ENCODE data around the gene LCAT. TPM values are rescaled to one million over a fixed set of nuclear protein-coding genes. Genes with fewer than 3 reads are reported as not detected.
"Not testable (repeated sequence)": the region's sequence is repeated elsewhere in the genome, so short reads cannot be mapped to it uniquely, and the experiment has no call there.

LCAT gene
- polyA plus RNA-seq, 2 donors = 6.2 to 22.9 TPM

DNA sequence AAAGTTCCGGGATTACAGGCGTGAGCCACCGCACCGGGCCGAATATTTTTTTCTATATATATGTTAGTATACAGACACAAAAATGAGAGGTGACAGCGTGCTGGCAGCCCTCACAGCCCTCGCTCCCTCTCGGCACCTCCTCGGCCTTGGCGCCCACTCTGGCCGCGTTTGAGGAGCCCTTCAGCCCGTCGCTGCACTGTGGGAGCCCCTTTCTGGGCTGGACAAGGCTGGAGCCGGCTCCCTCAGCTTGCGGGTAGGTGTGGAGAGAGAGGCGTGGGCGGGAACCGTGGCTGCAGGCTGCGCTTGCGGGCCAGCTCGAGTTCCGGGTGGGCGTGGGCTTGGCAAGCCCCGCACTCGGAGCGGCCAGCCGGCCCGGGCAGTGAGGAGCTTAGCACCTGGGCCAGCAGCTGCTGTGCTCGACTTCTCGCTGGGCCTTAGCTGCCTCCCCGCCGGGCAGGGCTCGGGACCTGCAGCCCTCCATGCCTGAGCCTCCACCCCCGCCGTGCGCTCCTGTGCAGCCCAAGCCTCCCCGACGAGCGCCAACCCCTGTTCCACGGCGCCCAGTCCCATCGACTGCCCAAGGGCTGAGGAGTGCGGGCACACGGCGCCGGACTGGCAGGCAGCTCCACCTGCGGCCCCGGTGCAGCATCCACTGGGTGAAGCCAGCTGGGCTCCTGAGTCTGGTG is 38.2 kb upstream of the LCAT start:
- Histone ChIP-seq H3K4me3 (ENCODE audit: low read depth in 1 of 2, low read length in 2 of 2) (no peak overlapping the region), H3K27ac (ENCODE audit: low read depth in 2 of 2, low read length in 1 of 2) (no peak overlapping the region), H3K4me1 (ENCODE audit: control insufficient read depth in 2 of 2, insufficient read depth in 2 of 2, low read length in 1 of 2) (peaks cover 0 to 2% of the 10 kb centered on the region in 2 donors), H3K36me3 (ENCODE audit: control insufficient read depth in 2 of 2, insufficient read depth in 2 of 2, low read length in 1 of 2) (no peaks in the 10 kb centered on the region), H3K9me3 (ENCODE audit: control insufficient read depth in 2 of 2, insufficient read depth in 1 of 2, low read depth in 1 of 2, low read length in 1 of 2) (no peaks in the 10 kb centered on the region), H3K27me3 (ENCODE audit: control insufficient read depth in 1 of 2, insufficient read depth in 2 of 2, low read length in 2 of 2) (no peaks in the 10 kb centered on the region)
- whole genome bisulfite sequencing, 2 donors = 93 to 95% methylated on average over 49 of the region's 49 CpGs

DNA sequence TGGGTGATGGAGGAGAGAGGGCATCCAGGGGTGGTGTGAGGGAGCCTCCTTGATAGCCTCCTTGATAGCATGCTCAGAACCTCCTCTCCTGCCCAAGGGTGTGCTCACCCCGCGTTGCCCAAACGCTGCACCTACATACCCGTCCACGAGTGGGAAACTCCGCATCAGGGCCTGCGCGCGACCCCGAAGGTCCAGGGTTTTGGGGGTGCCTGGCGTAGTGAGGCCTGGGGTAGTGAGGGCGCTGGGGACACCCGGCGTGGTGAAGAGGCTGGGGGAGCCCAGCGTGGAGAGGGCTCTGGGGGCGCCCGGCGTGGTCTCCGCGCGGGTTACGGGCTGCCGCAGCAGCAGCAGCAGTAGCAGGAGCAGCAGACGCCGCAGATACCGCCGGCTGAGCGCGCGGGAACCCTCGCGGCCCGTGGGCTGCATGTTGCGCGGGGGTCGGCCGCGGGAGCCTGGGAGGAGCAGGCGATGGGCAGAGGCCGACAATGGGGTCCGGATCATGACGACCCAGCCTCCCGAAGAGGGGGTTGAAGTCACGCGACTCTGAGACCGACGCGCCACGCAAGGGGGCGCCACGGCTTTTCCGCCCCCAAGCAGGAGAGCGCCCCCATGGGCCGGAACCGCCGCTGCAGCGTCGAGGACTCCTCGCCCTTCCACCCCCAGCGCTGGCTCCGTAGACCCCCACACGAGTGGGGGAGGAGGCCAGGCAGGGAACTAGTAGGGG is 36.2 kb upstream of the LCAT start, which contains the start of gene DPEP3:
TSS of gene DPEP3 (minus strand) at position 545 of the 724 bp plus-strand sequence. CDS start at position 426, 119 bp downstream.
- WGBS, 2 donors = 64 to 67% methylated on average over 61 to 62 of the region's 62 CpGs

DNA sequence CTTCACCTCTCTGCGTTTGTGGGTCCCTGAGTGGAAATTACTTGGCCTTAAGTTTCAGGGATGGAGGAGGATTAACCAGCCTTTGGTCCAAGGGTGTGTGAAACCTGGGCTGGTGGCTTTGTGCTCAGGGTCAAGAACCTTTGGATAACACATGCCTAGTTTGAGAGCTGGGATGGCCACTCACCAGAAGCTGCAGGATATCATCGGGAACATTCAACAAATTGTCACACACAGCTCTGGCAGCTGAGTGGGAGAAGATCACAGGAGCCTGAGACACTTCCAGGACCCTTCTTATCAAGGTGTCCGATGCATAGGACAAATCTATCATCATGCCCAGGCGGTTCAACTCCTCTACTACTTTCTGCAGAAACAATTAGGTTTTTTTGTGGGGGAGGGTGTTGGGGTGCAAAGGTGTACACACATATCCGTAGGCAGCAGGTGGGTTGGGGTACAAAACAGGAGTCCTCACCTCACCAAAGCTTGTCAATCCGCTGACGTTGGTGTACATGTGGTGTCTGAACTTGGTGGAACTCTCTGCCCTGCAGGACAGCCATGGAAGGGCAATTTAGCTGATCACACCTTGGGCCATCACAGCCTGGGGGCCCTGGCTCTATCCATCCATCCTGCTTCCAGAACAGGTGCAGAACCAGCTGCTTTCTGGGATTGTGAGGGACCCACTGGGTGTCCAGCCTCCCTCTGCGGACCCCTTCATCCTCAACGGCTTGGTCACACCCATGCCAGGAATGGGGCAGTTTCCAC is 33.7 kb upstream of the LCAT start:
- Histone ChIP-seq H3K4me3 (ENCODE audit: low read depth in 1 of 2, low read length in 2 of 2) (no peak overlapping the region), H3K4me1 (ENCODE audit: control insufficient read depth in 2 of 2, insufficient read depth in 2 of 2, low read length in 1 of 2) (no peaks in the 10 kb centered on the region), H3K36me3 (ENCODE audit: control insufficient read depth in 2 of 2, insufficient read depth in 2 of 2, low read length in 1 of 2) (no peaks in the 10 kb centered on the region), H3K27me3 (ENCODE audit: control insufficient read depth in 1 of 2, insufficient read depth in 2 of 2, low read length in 2 of 2) (no peaks in the 10 kb centered on the region), H3K27ac (ENCODE audit: low read depth in 2 of 2, low read length in 1 of 2) (no peak overlapping the region), H3K9me3 (ENCODE audit: control insufficient read depth in 2 of 2, insufficient read depth in 1 of 2, low read depth in 1 of 2, low read length in 1 of 2) (no peaks in the 10 kb centered on the region)
- WGBS, 2 donors = 78 to 85% methylated on average over 9 of the region's 9 CpGs

More for the DNA sequence above, 36.2 kb upstream of the LCAT start, which contains the start of gene DPEP3:
- no peaks in the 10 kb centered on the region for H3K27me3 ChIP-seq (ENCODE audit: control insufficient read depth in 1 of 2, insufficient read depth in 2 of 2, low read length in 2 of 2)
- no peak within 1 kb of the TSS for H3K4me3 ChIP-seq (ENCODE audit: low read depth in 1 of 2, low read length in 2 of 2)
- H3K36me3 ChIP-seq (ENCODE audit: control insufficient read depth in 2 of 2, insufficient read depth in 2 of 2, low read length in 1 of 2) = no peaks in the 10 kb centered on the region
- no peak within 1 kb of the TSS for H3K27ac ChIP-seq (ENCODE audit: low read depth in 2 of 2, low read length in 1 of 2)
- no peaks in the 10 kb centered on the region for H3K9me3 ChIP-seq (ENCODE audit: control insufficient read depth in 2 of 2, insufficient read depth in 1 of 2, low read depth in 1 of 2, low read length in 1 of 2)
- peaks cover 0 to 2% of the 10 kb centered on the region in 2 donors for H3K4me1 ChIP-seq (ENCODE audit: control insufficient read depth in 2 of 2, insufficient read depth in 2 of 2, low read length in 1 of 2)

DNA sequence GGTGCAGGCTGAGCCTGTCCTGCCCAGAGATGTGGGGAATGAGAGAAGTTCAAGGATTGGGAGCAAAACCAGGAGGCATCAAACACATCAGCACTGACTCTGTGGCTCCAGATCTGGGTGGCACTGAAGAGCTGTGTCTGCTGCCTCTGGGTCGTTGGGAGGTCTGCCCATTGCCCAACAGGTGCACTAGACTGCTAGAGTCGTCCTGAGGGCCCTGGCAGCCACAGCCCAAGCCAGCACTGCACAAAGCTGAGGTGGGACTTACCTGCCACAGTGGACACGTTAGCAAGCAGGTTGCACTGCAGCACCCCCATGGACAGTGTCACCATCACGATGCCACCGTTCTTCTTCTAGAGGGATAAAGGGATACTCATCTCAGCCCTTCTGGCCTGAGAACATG is 33.1 kb upstream of the LCAT start:
- no peaks in the 10 kb centered on the region for H3K4me1 ChIP-seq (ENCODE audit: control insufficient read depth in 2 of 2, insufficient read depth in 2 of 2, low read length in 1 of 2)
- H3K27me3 ChIP-seq (ENCODE audit: control insufficient read depth in 1 of 2, insufficient read depth in 2 of 2, low read length in 2 of 2) = no peaks in the 10 kb centered on the region
- 66 to 74% methylated on average over 5 of the region's 5 CpGs for WGBS, 2 donors
- H3K36me3 ChIP-seq (ENCODE audit: control insufficient read depth in 2 of 2, insufficient read depth in 2 of 2, low read length in 1 of 2) = no peaks in the 10 kb centered on the region
- H3K4me3 ChIP-seq (ENCODE audit: low read depth in 1 of 2, low read length in 2 of 2) = no peak overlapping the region
- no peaks in the 10 kb centered on the region for H3K9me3 ChIP-seq (ENCODE audit: control insufficient read depth in 2 of 2, insufficient read depth in 1 of 2, low read depth in 1 of 2, low read length in 1 of 2)
- no peak overlapping the region for H3K27ac ChIP-seq (ENCODE audit: low read depth in 2 of 2, low read length in 1 of 2)

DNA sequence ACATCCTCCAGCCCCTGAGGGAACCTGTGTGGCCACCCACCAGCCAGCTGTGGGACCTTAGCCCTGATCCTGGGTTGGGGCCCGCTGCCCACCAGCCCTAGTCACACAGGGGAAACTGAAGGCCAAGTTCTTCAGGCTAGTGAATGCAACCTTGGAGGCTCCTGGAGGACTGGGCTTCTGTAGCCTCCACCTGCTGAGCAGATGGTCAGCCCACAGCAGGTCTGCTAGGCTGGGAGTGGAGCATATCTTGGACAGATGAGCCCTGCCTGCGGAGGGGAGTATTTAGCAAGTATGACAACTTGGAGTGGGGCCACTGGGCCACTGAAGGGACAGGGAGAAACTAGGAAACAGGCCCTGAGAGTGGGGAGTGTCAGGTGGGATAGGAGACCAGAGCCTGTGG is 32.3 kb upstream of the LCAT start:
- WGBS, 2 donors = 92 to 94% methylated on average over 2 of the region's 2 CpGs
- Histone ChIP-seq H3K36me3 (ENCODE audit: control insufficient read depth in 2 of 2, insufficient read depth in 2 of 2, low read length in 1 of 2) (no peaks in the 10 kb centered on the region), H3K4me1 (ENCODE audit: control insufficient read depth in 2 of 2, insufficient read depth in 2 of 2, low read length in 1 of 2) (no peaks in the 10 kb centered on the region), H3K4me3 (ENCODE audit: low read depth in 1 of 2, low read length in 2 of 2) (no peak overlapping the region), H3K27ac (ENCODE audit: low read depth in 2 of 2, low read length in 1 of 2) (no peak overlapping the region), H3K9me3 (ENCODE audit: control insufficient read depth in 2 of 2, insufficient read depth in 1 of 2, low read depth in 1 of 2, low read length in 1 of 2) (no peaks in the 10 kb centered on the region), H3K27me3 (ENCODE audit: control insufficient read depth in 1 of 2, insufficient read depth in 2 of 2, low read length in 2 of 2) (no peaks in the 10 kb centered on the region)

DNA sequence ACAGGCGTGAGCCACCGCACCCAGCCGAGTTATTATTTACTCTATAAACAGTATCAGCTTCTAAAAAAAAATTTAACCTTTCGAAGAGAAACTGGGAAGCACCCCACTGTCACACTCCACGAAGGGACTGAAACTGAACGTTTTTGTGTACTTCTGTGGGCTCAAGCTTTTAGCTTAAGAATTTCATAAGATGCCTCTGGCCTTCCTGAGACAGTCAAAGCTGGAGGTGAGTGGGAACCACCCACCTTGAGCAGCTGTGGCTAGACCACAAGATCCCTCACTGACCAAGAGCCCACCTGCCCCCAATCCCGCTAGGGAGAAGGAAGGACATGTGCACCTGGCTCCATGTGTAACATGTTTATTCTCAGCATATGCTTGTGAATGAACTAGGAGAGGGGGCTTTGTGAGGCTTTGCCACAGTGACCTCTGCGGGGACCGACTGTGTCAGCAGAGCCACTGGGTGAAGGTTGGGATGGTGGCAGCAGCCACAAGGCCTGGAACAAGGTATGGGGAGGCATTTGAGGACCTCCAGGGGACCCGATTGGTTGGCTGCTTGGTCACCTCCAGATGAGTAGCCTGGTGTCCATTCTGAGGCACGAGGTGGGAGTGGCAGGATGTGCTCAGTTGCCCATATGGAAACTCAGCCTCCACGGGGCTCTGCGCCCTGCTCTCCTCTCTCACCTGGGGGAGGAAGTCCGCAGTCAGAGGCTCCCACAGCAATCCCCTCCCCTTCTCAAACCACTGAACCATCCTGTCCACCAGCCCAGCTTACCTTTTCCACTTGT is 31.6 kb upstream of the LCAT start:
- 73 to 74% methylated on average over 14 of the region's 14 CpGs for WGBS, 2 donors
- Histone ChIP-seq H3K9me3 (ENCODE audit: control insufficient read depth in 2 of 2, insufficient read depth in 1 of 2, low read depth in 1 of 2, low read length in 1 of 2) (no peaks in the 10 kb centered on the region), H3K4me1 (ENCODE audit: control insufficient read depth in 2 of 2, insufficient read depth in 2 of 2, low read length in 1 of 2) (no peaks in the 10 kb centered on the region), H3K27ac (ENCODE audit: low read depth in 2 of 2, low read length in 1 of 2) (no peak overlapping the region), H3K36me3 (ENCODE audit: control insufficient read depth in 2 of 2, insufficient read depth in 2 of 2, low read length in 1 of 2) (no peaks in the 10 kb centered on the region), H3K27me3 (ENCODE audit: control insufficient read depth in 1 of 2, insufficient read depth in 2 of 2, low read length in 2 of 2) (no peaks in the 10 kb centered on the region), H3K4me3 (ENCODE audit: low read depth in 1 of 2, low read length in 2 of 2) (no peak overlapping the region)

DNA sequence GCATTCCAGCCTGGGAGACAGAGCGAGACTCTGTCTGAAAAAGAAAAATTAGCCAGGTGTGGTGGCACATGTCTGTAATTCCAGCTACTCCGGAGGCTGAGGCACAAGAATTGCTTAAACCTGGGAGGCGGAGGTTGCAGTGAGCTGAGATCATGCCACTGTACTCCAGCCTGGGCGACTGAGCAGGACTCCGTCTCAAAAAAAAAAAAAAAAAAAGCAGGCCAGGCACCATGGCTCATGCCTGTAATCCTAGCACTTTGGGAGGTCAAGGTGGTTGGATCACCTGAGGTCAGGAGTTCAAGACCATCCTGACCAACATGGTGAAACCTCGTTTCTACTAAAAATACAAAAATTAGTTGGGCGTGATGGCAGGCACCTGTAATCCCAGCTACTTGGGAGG is 28.4 kb upstream of the LCAT start:
- H3K27me3 ChIP-seq (ENCODE audit: control insufficient read depth in 1 of 2, insufficient read depth in 2 of 2, low read length in 2 of 2); H3K27ac ChIP-seq (ENCODE audit: low read depth in 2 of 2, low read length in 1 of 2); H3K36me3 ChIP-seq (ENCODE audit: control insufficient read depth in 2 of 2, insufficient read depth in 2 of 2, low read length in 1 of 2); H3K4me1 ChIP-seq (ENCODE audit: control insufficient read depth in 2 of 2, insufficient read depth in 2 of 2, low read length in 1 of 2); H3K4me3 ChIP-seq (ENCODE audit: low read depth in 1 of 2, low read length in 2 of 2); H3K9me3 ChIP-seq (ENCODE audit: control insufficient read depth in 2 of 2, insufficient read depth in 1 of 2, low read depth in 1 of 2, low read length in 1 of 2): not testable (repeated sequence)
- 89 to 93% methylated on average over 7 of the region's 7 CpGs for WGBS, 2 donors

DNA sequence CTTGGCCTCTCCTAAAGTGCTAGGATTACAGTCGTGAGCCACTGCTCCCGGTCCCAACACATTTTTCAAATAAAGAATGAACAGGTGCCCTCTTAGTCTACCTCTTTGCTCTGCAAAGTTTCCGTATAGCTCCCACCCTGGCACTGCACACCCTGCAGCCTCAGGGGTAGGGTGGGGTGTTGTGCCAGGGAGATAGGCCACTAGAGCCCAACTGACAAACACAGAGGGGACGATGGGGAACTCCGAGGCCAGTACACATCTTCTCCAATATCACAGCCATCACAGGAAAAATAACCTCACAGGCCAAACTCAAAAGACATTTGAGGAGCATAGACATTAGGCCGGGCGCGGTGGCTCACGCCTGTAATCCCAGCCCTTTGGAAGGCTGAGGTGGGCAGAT is 27.2 kb upstream of the LCAT start:
- Histone ChIP-seq H3K27ac (ENCODE audit: low read depth in 2 of 2, low read length in 1 of 2) (no peak overlapping the region), H3K36me3 (ENCODE audit: control insufficient read depth in 2 of 2, insufficient read depth in 2 of 2, low read length in 1 of 2) (no peaks in the 10 kb centered on the region), H3K9me3 (ENCODE audit: control insufficient read depth in 2 of 2, insufficient read depth in 1 of 2, low read depth in 1 of 2, low read length in 1 of 2) (no peaks in the 10 kb centered on the region), H3K4me1 (ENCODE audit: control insufficient read depth in 2 of 2, insufficient read depth in 2 of 2, low read length in 1 of 2) (peaks cover 6 to 14% of the 10 kb centered on the region in 2 donors), H3K27me3 (ENCODE audit: control insufficient read depth in 1 of 2, insufficient read depth in 2 of 2, low read length in 2 of 2) (no peaks in the 10 kb centered on the region), H3K4me3 (ENCODE audit: low read depth in 1 of 2, low read length in 2 of 2) (no peak overlapping the region)
- WGBS, 2 donors = 88 to 94% methylated on average over 9 of the region's 9 CpGs
